Activated CD8-positive, alpha-beta memory T cell treated with anti-CD3 and anti-CD28 coated beads, Interleukin-2, amount 50 U/mL, for 1 hour (primary cell): ENCODE data around the gene MAGI1.

Source experiments
- DNase-seq: peaks from one replicate; pipeline ENCODE4 v3.0.0-alpha.2; 2020; ENCODE audit errors: extremely low read depth

MAGI1 gene

GRCh38 chr3:66014056-66014455 is 24.7 kb downstream of the MAGI1 start:
- DNase-seq, result no peak

- no peak for DNase-seq
Observed at GRCh38 chr3:66012711-66013110, 26.0 kb downstream of the MAGI1 start.

GRCh38 chr3:66010739-66011655 is 27.7 kb downstream of the MAGI1 start:
- DNase-seq, result no peak

GRCh38 chr3:66010348-66010738 is 28.4 kb downstream of the MAGI1 start:
- DNase-seq, result no peak

GRCh38 chr3:66004244-66004643 is 34.5 kb downstream of the MAGI1 start:
- DNase-seq, result no peak

GRCh38 chr3:66001626-66002025 is 37.1 kb downstream of the MAGI1 start:
- DNase-seq, result no peak

GRCh38 chr3:66000506-66000905 is 38.2 kb downstream of the MAGI1 start:
- no peak for DNase-seq

- DNase-seq, result no peak
Observed at GRCh38 chr3:65999606-66000005, 39.1 kb downstream of the MAGI1 start.

- DNase-seq, result no peak
Observed at GRCh38 chr3:65996589-65996988, 42.1 kb downstream of the MAGI1 start.

- no peak for DNase-seq
Observed at GRCh38 chr3:65995515-65995914, 43.2 kb downstream of the MAGI1 start.

GRCh38 chr3:65995030-65995429 is 43.7 kb downstream of the MAGI1 start:
- DNase-seq, result no peak

GRCh38 chr3:65993134-65993900 is 45.4 kb downstream of the MAGI1 start:
- DNase-seq, result no peak

GRCh38 chr3:65992106-65992505 is 46.6 kb downstream of the MAGI1 start:
- DNase-seq, result no peak

GRCh38 chr3:65988411-65989180 is 50.1 kb downstream of the MAGI1 start:
- no peak for DNase-seq

GRCh38 chr3:65986285-65986684 is 52.4 kb downstream of the MAGI1 start:
- no peak for DNase-seq

GRCh38 chr3:65984975-65985374 is 53.7 kb downstream of the MAGI1 start:
- no peak for DNase-seq

- DNase-seq, result no peak
Observed at GRCh38 chr3:65983100-65983499, 55.6 kb downstream of the MAGI1 start.

GRCh38 chr3:65979731-65980130 is 59.0 kb downstream of the MAGI1 start:
- DNase-seq, result no peak

GRCh38 chr3:65979162-65979561 is 59.6 kb downstream of the MAGI1 start:
- DNase-seq, result no peak

GRCh38 chr3:65978116-65978515 is 60.6 kb downstream of the MAGI1 start:
- DNase-seq, result no peak

GRCh38 chr3:65975032-65975431 is 63.7 kb downstream of the MAGI1 start:
- no peak for DNase-seq

- DNase-seq, result no peak
Observed at GRCh38 chr3:65974509-65974908, 64.2 kb downstream of the MAGI1 start.
